Measurements from ENCODE around the gene LIN9.

GRCh38 chr1:226335661-226336060, 26.7 kb upstream of the LIN9 start:
- TF ChIP-seq CTCF (IDR thresholded peaks at IDR 0.05), result no peak
- TF ChIP-seq EP300 (IDR thresholded peaks at IDR 0.05), result no peak
- no peak for TF ChIP-seq POLR2AphosphoS5 (IDR thresholded peaks at IDR 0.05)

Data from sigmoid colon (tissue), 4 donors.